Chondrocyte (in vitro differentiated cells): Measurements from ENCODE around the gene COL5A1. TPM values are rescaled to one million over a fixed set of nuclear protein-coding genes. Genes with fewer than 3 reads are reported as not detected.

Experiments used
- DNase-seq: peaks from one replicate; pipeline ENCODE4 v3.0.0; 2021; ENCODE audit warnings: mixed read lengths, low spot score
- H3K27ac Mint-ChIP-seq: one replicate; pipeline ENCODE4 v1.8.0; 2021; ENCODE audit warnings: mild to moderate bottlenecking, moderate library complexity, mixed read lengths; ENCODE audit not compliant: unreplicated experiment
- H3K27me3 Mint-ChIP-seq: 2 replicates; pipeline ENCODE4 v1.8.0; 2021; ENCODE audit warnings: low read depth, mixed read lengths
- H3K36me3 Mint-ChIP-seq: 2 replicates; pipeline ENCODE4 v1.8.0; 2021; ENCODE audit warnings: low read depth, mixed read lengths
- H3K4me1 Mint-ChIP-seq: 2 replicates; pipeline ENCODE4 v1.8.0; 2021; ENCODE audit warnings: low read depth, mild to moderate bottlenecking, mixed read lengths
- H3K4me3 Mint-ChIP-seq: one replicate; pipeline ENCODE4 v1.8.0; 2021; ENCODE audit warnings: mild to moderate bottlenecking, moderate library complexity, mixed read lengths; ENCODE audit not compliant: unreplicated experiment
- H3K9me3 Mint-ChIP-seq: 2 replicates; pipeline ENCODE4 v1.8.0; 2021; ENCODE audit warnings: low read depth, mixed read lengths
- total RNA-seq: library from RNA; stranded (reverse); gene quantifications from 3 replicates; pipeline ENCODE4 v1.2.1, GENCODE V29; 2021
- TF ChIP-seq, protein P1 (sequence below): fragments of 200-600 bp; sonication (generic); IDR thresholded peaks from 2 replicates; pipeline ENCODE4 v1.5.0; 2021; ENCODE audit warnings: antibody characterized with exemption, mild to moderate bottlenecking, moderate library complexity

COL5A1 gene
- total RNA-seq, 1 donor from 2014 or later, result 2,235 TPM

DNA sequence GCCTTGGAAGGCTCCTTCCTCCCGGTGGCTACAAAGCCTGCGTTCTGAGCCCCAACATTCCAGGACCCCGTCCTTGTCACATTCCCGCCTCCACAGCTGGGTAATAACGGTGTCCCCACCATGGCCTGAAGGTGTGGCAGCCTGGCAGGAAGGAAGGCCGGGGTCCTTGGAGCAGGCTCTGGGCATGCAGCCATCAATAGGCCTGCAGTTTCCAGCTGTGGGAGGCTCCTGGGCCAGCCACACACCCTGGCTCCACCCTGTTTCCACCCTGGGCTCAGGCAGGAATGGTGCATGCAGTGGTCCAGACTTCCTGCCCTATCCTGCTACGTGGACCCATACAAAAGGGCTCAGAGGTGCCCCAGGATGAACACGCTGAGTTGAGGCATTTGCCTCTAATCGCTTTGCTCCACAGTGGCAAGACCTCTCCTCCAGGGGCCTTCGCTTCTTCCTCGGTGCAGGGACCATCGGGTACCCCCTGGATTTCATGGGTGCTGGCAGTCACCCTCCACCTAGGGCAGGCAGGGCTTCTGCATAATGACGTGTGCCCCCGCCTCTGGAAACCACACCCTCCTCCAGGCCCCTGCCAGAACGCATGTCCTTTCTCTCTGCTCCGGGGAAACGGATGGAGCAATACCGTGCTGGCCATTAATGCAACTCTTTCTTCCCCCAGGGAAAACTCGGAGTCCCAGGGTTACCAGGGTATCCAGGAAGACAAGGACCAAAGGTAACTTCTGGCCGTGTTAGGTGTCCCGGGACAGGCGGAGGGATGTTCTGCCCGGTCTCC lies 143.9 kb downstream of the COL5A1 start:
- H3K27ac Mint-ChIP-seq, result peak overlapping the region; percentile 22
- H3K4me3 Mint-ChIP-seq, result no peak overlapping the region
- peaks cover 30% of the 10 kb centered on the region for H3K4me1 Mint-ChIP-seq
- TF ChIP-seq, protein P1, sequence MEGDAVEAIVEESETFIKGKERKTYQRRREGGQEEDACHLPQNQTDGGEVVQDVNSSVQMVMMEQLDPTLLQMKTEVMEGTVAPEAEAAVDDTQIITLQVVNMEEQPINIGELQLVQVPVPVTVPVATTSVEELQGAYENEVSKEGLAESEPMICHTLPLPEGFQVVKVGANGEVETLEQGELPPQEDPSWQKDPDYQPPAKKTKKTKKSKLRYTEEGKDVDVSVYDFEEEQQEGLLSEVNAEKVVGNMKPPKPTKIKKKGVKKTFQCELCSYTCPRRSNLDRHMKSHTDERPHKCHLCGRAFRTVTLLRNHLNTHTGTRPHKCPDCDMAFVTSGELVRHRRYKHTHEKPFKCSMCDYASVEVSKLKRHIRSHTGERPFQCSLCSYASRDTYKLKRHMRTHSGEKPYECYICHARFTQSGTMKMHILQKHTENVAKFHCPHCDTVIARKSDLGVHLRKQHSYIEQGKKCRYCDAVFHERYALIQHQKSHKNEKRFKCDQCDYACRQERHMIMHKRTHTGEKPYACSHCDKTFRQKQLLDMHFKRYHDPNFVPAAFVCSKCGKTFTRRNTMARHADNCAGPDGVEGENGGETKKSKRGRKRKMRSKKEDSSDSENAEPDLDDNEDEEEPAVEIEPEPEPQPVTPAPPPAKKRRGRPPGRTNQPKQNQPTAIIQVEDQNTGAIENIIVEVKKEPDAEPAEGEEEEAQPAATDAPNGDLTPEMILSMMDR, result no peak
- peaks cover 51% of the 10 kb centered on the region for H3K36me3 Mint-ChIP-seq
- DNase-seq, result no peak
- no peaks in the 10 kb centered on the region for H3K27me3 Mint-ChIP-seq
- no peaks in the 10 kb centered on the region for H3K9me3 Mint-ChIP-seq

DNA sequence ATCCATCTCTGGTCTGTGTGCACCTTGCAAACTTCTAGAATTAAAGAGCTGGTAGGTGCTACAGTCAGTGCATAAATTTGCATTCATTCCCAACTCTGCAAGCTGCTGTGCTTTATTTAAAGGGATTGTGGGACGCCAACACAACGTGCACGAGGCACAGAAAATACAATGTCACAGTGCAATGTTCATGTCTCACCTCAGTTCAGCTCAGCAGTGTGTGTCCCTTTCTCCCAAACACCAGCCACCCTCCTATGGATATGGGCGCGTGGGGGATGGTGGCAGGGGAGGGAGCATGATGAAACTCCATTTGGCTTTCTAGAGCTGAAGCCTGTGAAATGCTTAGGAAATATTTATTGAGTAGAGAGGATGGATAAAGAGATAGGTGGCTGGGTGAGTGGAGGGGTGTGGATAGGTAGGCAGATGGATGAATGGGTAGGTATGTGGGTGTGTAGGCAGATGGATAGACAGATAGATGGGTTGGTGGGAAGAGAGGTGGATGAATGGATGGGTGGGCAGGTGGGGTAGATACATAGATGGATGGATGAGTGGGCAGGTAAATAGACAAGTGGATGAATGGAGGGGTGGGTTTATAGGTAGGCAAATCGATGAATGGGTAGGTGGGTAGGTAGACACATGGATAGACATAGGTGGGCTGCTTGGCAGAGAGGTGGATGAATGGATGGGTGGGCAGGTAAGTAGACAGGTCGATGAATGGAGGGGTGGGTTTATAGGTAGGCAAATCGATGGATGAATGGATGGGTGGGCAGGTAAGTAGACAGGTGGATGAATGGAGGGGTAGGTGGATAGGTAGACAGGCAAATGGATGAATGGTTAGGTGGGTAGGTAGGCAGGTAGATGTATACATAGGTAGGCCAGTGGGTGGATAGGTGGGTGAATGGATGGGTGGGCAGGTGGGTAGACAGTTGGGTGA lies 146.3 kb downstream of the COL5A1 start:
- peak overlapping the region; percentile 57 for H3K27ac Mint-ChIP-seq
- H3K9me3 Mint-ChIP-seq, result no peaks in the 10 kb centered on the region
- peaks cover 60% of the 10 kb centered on the region for H3K36me3 Mint-ChIP-seq

DNA sequence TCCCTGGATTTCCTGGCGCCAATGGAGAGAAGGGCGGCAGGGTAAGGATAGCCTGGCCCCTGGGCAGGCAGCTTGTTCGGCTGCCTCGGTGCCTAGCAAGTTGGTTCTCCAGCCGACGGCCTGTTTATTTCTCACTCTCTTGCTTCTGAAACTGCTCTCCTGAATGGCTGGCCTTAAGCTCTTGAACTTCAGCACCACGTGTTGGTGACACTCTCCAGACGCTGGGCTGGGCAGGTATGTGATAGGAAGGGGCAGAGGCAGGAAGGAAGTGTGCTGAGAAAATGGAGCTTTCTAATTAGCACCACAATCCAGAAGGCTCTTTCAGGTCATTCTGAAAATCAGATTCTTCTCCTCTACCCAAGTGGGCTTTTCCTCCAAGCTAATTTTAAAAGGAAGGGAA lies 147.6 kb downstream of the COL5A1 start:
- Mint-ChIP-seq H3K4me1 (peaks cover 55% of the 10 kb centered on the region), H3K27ac (peak overlapping the region; percentile 61)

More for the DNA sequence above, 146.3 kb downstream of the COL5A1 start:
- Mint-ChIP-seq H3K27me3 (no peaks in the 10 kb centered on the region), H3K4me3 (no peak overlapping the region), H3K4me1 (peaks cover 50% of the 10 kb centered on the region)
- TF ChIP-seq, protein P1, result no peak
- no peak for DNase-seq

DNA sequence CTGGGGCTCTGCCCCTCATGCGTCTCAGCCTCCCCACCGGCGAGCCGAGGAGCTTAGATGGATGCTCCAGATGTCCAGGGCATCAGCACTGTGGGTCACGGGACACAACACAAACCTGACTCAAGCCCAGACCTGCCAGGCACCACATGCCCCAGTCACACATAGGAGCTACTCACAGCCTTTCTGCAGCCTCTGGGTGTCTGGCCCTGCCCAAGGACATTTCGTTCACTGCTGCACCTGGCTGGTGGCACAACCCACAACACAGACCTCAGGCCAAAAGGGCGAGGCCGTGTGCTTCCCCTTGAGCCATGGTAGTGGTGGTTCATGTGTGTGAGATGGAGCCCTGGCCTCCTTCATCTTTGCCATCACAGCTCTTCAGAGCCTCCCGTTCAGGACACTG lies 149.4 kb downstream of the COL5A1 start:
- H3K4me3 Mint-ChIP-seq, result no peak overlapping the region
- peaks cover 64% of the 10 kb centered on the region for H3K36me3 Mint-ChIP-seq
- H3K27me3 Mint-ChIP-seq, result no peaks in the 10 kb centered on the region
- peaks cover 55% of the 10 kb centered on the region for H3K4me1 Mint-ChIP-seq
- H3K27ac Mint-ChIP-seq, result peak overlapping the region; percentile 36
- no peaks in the 10 kb centered on the region for H3K9me3 Mint-ChIP-seq
- TF ChIP-seq, protein P1, result no peak
- DNase-seq, result no peak

More for the DNA sequence above, 147.6 kb downstream of the COL5A1 start:
- no peaks in the 10 kb centered on the region for H3K9me3 Mint-ChIP-seq
- peaks cover 63% of the 10 kb centered on the region for H3K36me3 Mint-ChIP-seq
- H3K27me3 Mint-ChIP-seq, result no peaks in the 10 kb centered on the region
- no peak for DNase-seq
- TF ChIP-seq, protein P1, result no peak
- H3K4me3 Mint-ChIP-seq, result no peak overlapping the region

DNA sequence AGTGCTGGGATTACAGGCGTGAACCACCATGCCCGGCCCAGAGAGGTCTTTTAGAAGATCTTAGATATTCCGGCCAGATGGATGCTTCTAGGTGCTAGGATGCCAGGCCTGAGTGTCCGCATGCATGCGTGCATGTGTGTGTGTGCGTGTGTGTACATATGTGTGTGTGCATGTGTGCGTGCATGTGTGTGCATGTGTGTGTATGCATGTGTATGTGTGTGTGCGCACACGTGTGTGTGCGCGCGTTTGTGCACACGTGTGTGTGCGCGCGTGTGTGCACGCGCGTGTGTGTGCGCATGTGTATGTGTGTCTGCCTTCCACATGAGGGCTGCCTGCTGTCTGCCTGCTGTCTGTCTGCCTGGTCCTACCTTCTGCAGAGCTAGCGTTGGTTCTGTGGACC lies 151.0 kb downstream of the COL5A1 start:
- H3K27ac Mint-ChIP-seq, result peak overlapping the region; percentile 93
- DNase-seq, result no peak
- peaks cover 55% of the 10 kb centered on the region for H3K4me1 Mint-ChIP-seq
- H3K9me3 Mint-ChIP-seq, result no peaks in the 10 kb centered on the region
- H3K36me3 Mint-ChIP-seq, result peaks cover 56% of the 10 kb centered on the region
- TF ChIP-seq, protein P1, result no peak
- no peaks in the 10 kb centered on the region for H3K27me3 Mint-ChIP-seq
- H3K4me3 Mint-ChIP-seq, result no peak overlapping the region
